Psoas muscle (tissue), 8 donors: Measurements from ENCODE around the gene ABCB8. TPM values are rescaled to one million over a fixed set of nuclear protein-coding genes. Genes with fewer than 3 reads are reported as not detected.

ENCODE experiments used
- ATAC-seq, 4 donors: fragments of 200-7000 bp; cut with Tn5 transposase; one replicate each; pipeline ENCODE4 v1.9.1; 2020; ENCODE audit warnings: moderate library complexity in 3 of 4, mild to moderate bottlenecking in 2 of 4
- DNase-seq, 2 donors: peaks; one replicate each; pipeline ENCODE4 v3.0.0-alpha.2; 2020
- H3K27ac ChIP-seq: fragments of 200-600 bp; one replicate; pipeline ENCODE4 v1.8.0; 2022
- H3K27me3 ChIP-seq, 3 donors: fragments of 200-600 bp in 1 of 3; one replicate each; pipeline versions ENCODE4 v1.6.1 to v1.8.0; 2013 to 2022; ENCODE audit warnings: low read length in 2 of 3, mild to moderate bottlenecking in 2 of 3, moderate library complexity in 1 of 3; ENCODE audit not compliant: insufficient read depth in 3 of 3
- H3K36me3 ChIP-seq, 2 donors: fragments of 200-600 bp in 1 of 2; one replicate each; pipeline versions ENCODE4 v1.6.1 to v1.8.0; 2013 to 2022; ENCODE audit warnings: low read depth in 1 of 2, mild to moderate bottlenecking in 1 of 2, moderate library complexity in 1 of 2; ENCODE audit not compliant: insufficient read depth in 1 of 2
- H3K4me1 ChIP-seq: fragments of 200-600 bp; one replicate; pipeline ENCODE4 v1.8.0; 2022
- H3K4me3 ChIP-seq: fragments of 200-600 bp; one replicate; pipeline ENCODE4 v1.8.0; 2022; ENCODE audit warnings: mild to moderate bottlenecking
- H3K9me3 ChIP-seq: fragments of 200-600 bp; one replicate; pipeline ENCODE4 v1.8.0; 2022
- WGBS, 3 donors: extraction: QIAGEN DNeasy Blood & Tissue Kit; methylation state at CpG; one replicate each; pipeline versions ENCODE4 v1.1.6 to v1.1.7; 2013; 5-methylcytosine and 5-hydroxymethylcytosine counted together
- intact Hi-C, 2 donors: fragments of 100-400 bp; cut with DNase I; formaldehyde crosslinking; loops; one replicate each; pipeline versions ENCODE4 v1.11.0 to v1.14.2; 2022
- polyA plus RNA-seq, 3 donors: library from polyadenylated mRNA; stranded (reverse); fragments of 200-250 nt; gene quantifications; one replicate each; pipeline ENCODE4 v1.2.3, GENCODE V29; 2013
- total RNA-seq, 4 donors: library from RNA; stranded (reverse); fragmentation: NEBNext Ultra II Directional in 2 of 4; extraction: Animal tissue kit (Norgen Biotek cat#: 25700) in 2 of 4; gene quantifications; one replicate each; pipeline versions ENCODE4 v1.2.1 to v1.2.4, GENCODE V29; 2021 to 2023
- TF ChIP-seq, protein P1 (sequence below): fragments of 200-600 bp; IDR thresholded peaks from one replicate; pipeline ENCODE4 v1.8.0; 2022; ENCODE audit warnings: antibody characterized with exemption
- donor health status: healthy with polysubstance abuse.
- donor health status: DM: no; HTN: no; CAD: no; lungs with moderate emphysema.
- donor health status: Bipolar disorder and iron deficiency.
- donor health status: healthy.
- donor health status: DM: yes; HTN: yes; CAD: no.
- donor health status: DM: no; HTN: no; CAD: no.
- donor health status: DM: no; HTN: no; CAD: no.
- donor health status: DM: yes; HTN: yes; CAD: no.

ABCB8 gene
- total and polyA plus RNA-seq, 7 donors, result 9.3 to 20.7 (median 16.6) TPM

GRCh38 chr7:151085329-151085690 lies 57.1 kb downstream of the ABCB8 start:
- H3K9me3 ChIP-seq, result no peaks in the 10 kb centered on the region
- no peak for ATAC-seq
- H3K4me3 ChIP-seq, result peak overlapping the region; percentile 86
- no peaks in the 10 kb centered on the region for H3K36me3 ChIP-seq
- H3K27ac ChIP-seq, result peak overlapping the region; percentile 78
- TF ChIP-seq, protein P1, sequence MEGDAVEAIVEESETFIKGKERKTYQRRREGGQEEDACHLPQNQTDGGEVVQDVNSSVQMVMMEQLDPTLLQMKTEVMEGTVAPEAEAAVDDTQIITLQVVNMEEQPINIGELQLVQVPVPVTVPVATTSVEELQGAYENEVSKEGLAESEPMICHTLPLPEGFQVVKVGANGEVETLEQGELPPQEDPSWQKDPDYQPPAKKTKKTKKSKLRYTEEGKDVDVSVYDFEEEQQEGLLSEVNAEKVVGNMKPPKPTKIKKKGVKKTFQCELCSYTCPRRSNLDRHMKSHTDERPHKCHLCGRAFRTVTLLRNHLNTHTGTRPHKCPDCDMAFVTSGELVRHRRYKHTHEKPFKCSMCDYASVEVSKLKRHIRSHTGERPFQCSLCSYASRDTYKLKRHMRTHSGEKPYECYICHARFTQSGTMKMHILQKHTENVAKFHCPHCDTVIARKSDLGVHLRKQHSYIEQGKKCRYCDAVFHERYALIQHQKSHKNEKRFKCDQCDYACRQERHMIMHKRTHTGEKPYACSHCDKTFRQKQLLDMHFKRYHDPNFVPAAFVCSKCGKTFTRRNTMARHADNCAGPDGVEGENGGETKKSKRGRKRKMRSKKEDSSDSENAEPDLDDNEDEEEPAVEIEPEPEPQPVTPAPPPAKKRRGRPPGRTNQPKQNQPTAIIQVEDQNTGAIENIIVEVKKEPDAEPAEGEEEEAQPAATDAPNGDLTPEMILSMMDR, result no peak
- H3K27me3 ChIP-seq, result no peaks in the 10 kb centered on the region
- WGBS, 3 donors, result 23 to 37% (median 28%) methylated on average over 5 of the region's 5 CpGs
- peak in 1 of 2 donors; percentile 13 for DNase-seq
- intact Hi-C loops, result no loop called here
- peaks cover 48% of the 10 kb centered on the region for H3K4me1 ChIP-seq

GRCh38 chr7:151085691-151086620 lies 57.7 kb downstream of the ABCB8 start, which contains the start of gene AGAP3:
Gene AGAP3, plus strand, starts transcription at chr7:151086475. Its CDS starts 267 bp downstream, at chr7:151086742.
- DNase-seq (peak; percentile 92 to 93), ATAC-seq (peak; percentile 70 to 73 (median 72))
- H3K9me3 ChIP-seq, result no peaks in the 10 kb centered on the region
- H3K27ac ChIP-seq, result peak within 1 kb of the TSS; percentile 84
- TF ChIP-seq, protein P1, result no peak
- no peaks in the 10 kb centered on the region for H3K27me3 ChIP-seq
- intact Hi-C loops, result no loop called here
- peaks cover 48% of the 10 kb centered on the region for H3K4me1 ChIP-seq
- WGBS, 3 donors, result 0 to 1% (median 1%) methylated on average over 34 to 84 of the region's 84 CpGs
- peak within 1 kb of the TSS; percentile 86 for H3K4me3 ChIP-seq
- H3K36me3 ChIP-seq, result no peaks in the 10 kb centered on the region

GRCh38 chr7:151086802-151087244 lies 58.6 kb downstream of the ABCB8 start:
- Histone ChIP-seq H3K27me3 (no peaks in the 10 kb centered on the region), H3K27ac (peak overlapping the region; percentile 84), H3K9me3 (no peaks in the 10 kb centered on the region), H3K36me3 (no peaks in the 10 kb centered on the region), H3K4me3 (peak overlapping the region; percentile 86), H3K4me1 (peaks cover 39% of the 10 kb centered on the region)
- TF ChIP-seq, protein P1, result no peak
- intact Hi-C loops, result no loop called here
- ATAC-seq, result no peak
- 0 to 1% (median 0%) methylated on average over 28 to 48 of the region's 56 CpGs for WGBS, 3 donors
- DNase-seq, result peak in 1 of 2 donors; percentile 41

DNA sequence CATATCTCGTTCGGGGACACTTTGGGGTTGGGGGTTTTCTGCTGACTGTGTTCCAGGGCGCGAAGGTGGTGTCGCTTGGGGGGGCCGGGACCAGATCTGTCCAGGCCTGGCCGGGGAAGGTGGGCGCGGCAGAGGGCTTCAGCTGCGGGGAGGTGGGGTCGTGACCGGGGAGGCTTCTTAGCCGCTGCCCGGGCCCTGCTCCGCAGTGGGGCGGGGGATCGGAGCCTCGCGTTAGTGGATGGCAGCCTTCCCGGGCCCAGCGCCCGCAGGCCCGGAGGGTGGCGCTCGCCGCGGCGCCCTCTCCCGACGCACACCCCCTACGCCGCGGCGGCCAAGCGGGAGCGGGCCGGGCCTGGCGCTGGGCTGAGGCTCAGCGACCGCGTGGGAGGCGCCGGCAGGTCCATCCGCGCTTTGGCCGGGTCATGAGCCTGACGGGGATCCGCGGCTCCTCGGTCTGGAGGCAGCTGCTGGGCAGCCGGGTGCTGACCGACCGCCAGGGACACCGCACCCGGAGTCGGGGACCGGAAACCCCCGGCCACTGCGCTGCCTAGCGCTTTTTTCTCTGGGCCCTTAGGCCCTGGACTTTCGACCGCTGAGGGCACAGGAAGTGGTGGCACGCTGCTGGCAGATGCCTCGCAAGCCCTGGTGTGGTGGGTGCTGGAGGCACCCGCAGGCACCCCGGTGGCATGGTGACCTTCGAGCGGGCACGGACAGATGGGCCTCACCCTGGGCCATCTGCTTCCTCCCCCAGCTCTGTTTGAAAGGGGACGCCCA lies 59.2 kb downstream of the ABCB8 start:
- Histone ChIP-seq H3K27me3 (no peaks in the 10 kb centered on the region), H3K4me3 (peak overlapping the region; percentile 86), H3K9me3 (no peaks in the 10 kb centered on the region), H3K4me1 (peaks cover 33% of the 10 kb centered on the region), H3K27ac (peak overlapping the region; percentile 84), H3K36me3 (peaks cover 0 to 6% of the 10 kb centered on the region in 2 donors)
- peak; percentile 75 to 82 for DNase-seq
- ATAC-seq, result peak; percentile 63 to 77 (median 70)
- TF ChIP-seq, protein P1, result peak; percentile 29
- intact Hi-C loops, result loop anchor here in 1 of 2 donors (2.0 kb wide), 1 partner anchor 23 kb away; no protein-coding TSS in a partner anchor
- 1 to 5% (median 2%) methylated on average over 38 to 70 of the region's 70 CpGs for WGBS, 3 donors
